Activated T-helper 1 cell treated with Interleukin-2 at 50 U/mL for 16 hours (primary cell): ENCODE measurements around the gene NTMT1.

ENCODE experiments used
- DNase-seq: peaks from one replicate; pipeline ENCODE4 v3.0.0-alpha.2; 2020; ENCODE audit warnings: low read depth

Gene NTMT1

GRCh38 chr9:129597355-129598088 is 28.4 kb upstream of the NTMT1 start:
- no peak for DNase-seq

- DNase-seq: no peak
Measured at GRCh38 chr9:129598089-129598596, 27.8 kb upstream of the NTMT1 start.

GRCh38 chr9:129601082-129601674 is 24.8 kb upstream of the NTMT1 start:
- DNase-seq: no peak

- DNase-seq: no peak
Measured at GRCh38 chr9:129602598-129603415, 23.2 kb upstream of the NTMT1 start.

GRCh38 chr9:129604056-129604765 is 21.8 kb upstream of the NTMT1 start:
- no peak for DNase-seq

- DNase-seq: no peak
Measured at GRCh38 chr9:129604766-129605163, 21.2 kb upstream of the NTMT1 start.

GRCh38 chr9:129606161-129607026 is 19.6 kb upstream of the NTMT1 start:
- DNase-seq: no peak

GRCh38 chr9:129607027-129607387 is 19.0 kb upstream of the NTMT1 start:
- no peak for DNase-seq

GRCh38 chr9:129608561-129609481 is 17.1 kb upstream of the NTMT1 start:
- no peak for DNase-seq

- DNase-seq: peak; percentile 58
Measured at GRCh38 chr9:129609486-129610212, 16.3 kb upstream of the NTMT1 start.

GRCh38 chr9:129610213-129610472 is 15.8 kb upstream of the NTMT1 start:
- no peak for DNase-seq

- DNase-seq: peak; percentile 65
Measured at GRCh38 chr9:129610473-129611306, 15.3 kb upstream of the NTMT1 start.

- no peak for DNase-seq
Measured at GRCh38 chr9:129611307-129611800, 14.6 kb upstream of the NTMT1 start.

- DNase-seq: no peak
Measured at GRCh38 chr9:129612123-129612522, 13.8 kb upstream of the NTMT1 start.

GRCh38 chr9:129612815-129613519 is 13.0 kb upstream of the NTMT1 start:
- no peak for DNase-seq

GRCh38 chr9:129613520-129614175 is 12.3 kb upstream of the NTMT1 start:
- DNase-seq: no peak

- DNase-seq: no peak
Measured at GRCh38 chr9:129614932-129615331, 11.0 kb upstream of the NTMT1 start.
